ENCODE results near the gene VASH1.

VASH1 gene

GRCh38 chr14:76784266-76784874 is 23.1 kb downstream of the VASH1 start:
- Histone ChIP-seq H4K20me1 (ENCODE audit: low read depth, low read length) (no peaks in the 10 kb centered on the region), H3K27me3 (ENCODE audit: low read length) (no peaks in the 10 kb centered on the region), H3K27ac (ENCODE audit: low read depth, low read length) (no peak overlapping the region), H3K4me2 (ENCODE audit: low read depth, low read length, poor library complexity, severe bottlenecking) (no peak overlapping the region), H3K4me3 (ENCODE audit: insufficient read depth, low read length, poor library complexity, severe bottlenecking) (no peak overlapping the region), H3K9ac (ENCODE audit: low read length) (no peak overlapping the region), H3K36me3 (ENCODE audit: low read length) (no peaks in the 10 kb centered on the region), H2AFZ (ENCODE audit: low read depth, low read length, severe bottlenecking) (no peak overlapping the region), H3F3A (ENCODE audit: insufficient read depth) (no peaks in the 10 kb centered on the region), H3K79me2 (ENCODE audit: insufficient read depth, low read length) (no peaks in the 10 kb centered on the region), H3K9me2 (replicated peaks; ENCODE audit: insufficient read depth, low read length) (no peaks in the 10 kb centered on the region), H3K9me3 (ENCODE audit: insufficient read depth, low read length) (no peaks in the 10 kb centered on the region)
- TF ChIP-seq EZH2phosphoT487 (conservative IDR thresholded peaks at IDR 0.05; ENCODE audit: low read length) (no peak), CTCF (IDR thresholded peaks at IDR 0.05; ENCODE audit: insufficient read depth, low read length, poor library complexity, severe bottlenecking) (no peak)

- peak; percentile 64 for TF ChIP-seq CTCF (IDR thresholded peaks at IDR 0.05; ENCODE audit: insufficient read depth, low read length, poor library complexity, severe bottlenecking)
- no peak for TF ChIP-seq EZH2phosphoT487 (conservative IDR thresholded peaks at IDR 0.05; ENCODE audit: low read length)
- H3K79me2 ChIP-seq (ENCODE audit: insufficient read depth, low read length) = no peaks in the 10 kb centered on the region
- no peaks in the 10 kb centered on the region for H4K20me1 ChIP-seq (ENCODE audit: low read depth, low read length)
- no peaks in the 10 kb centered on the region for H3K9me2 ChIP-seq (replicated peaks; ENCODE audit: insufficient read depth, low read length)
- no peak overlapping the region for H3K4me2 ChIP-seq (ENCODE audit: low read depth, low read length, poor library complexity, severe bottlenecking)
- no peak overlapping the region for H3K9ac ChIP-seq (ENCODE audit: low read length)
- no peaks in the 10 kb centered on the region for H3K9me3 ChIP-seq (ENCODE audit: insufficient read depth, low read length)
- no peaks in the 10 kb centered on the region for H3K36me3 ChIP-seq (ENCODE audit: low read length)
- H2AFZ ChIP-seq (ENCODE audit: low read depth, low read length, severe bottlenecking) = no peak overlapping the region
- no peak overlapping the region for H3K4me3 ChIP-seq (ENCODE audit: insufficient read depth, low read length, poor library complexity, severe bottlenecking)
- H3F3A ChIP-seq (ENCODE audit: insufficient read depth) = no peaks in the 10 kb centered on the region
- H3K27ac ChIP-seq (ENCODE audit: low read depth, low read length) = no peak overlapping the region
- no peaks in the 10 kb centered on the region for H3K27me3 ChIP-seq (ENCODE audit: low read length)
Measured at GRCh38 chr14:76784881-76785280, 23.6 kb downstream of the VASH1 start.

GRCh38 chr14:76786601-76787000 is 25.3 kb downstream of the VASH1 start:
- H2AFZ ChIP-seq (ENCODE audit: low read depth, low read length, severe bottlenecking) = no peak overlapping the region
- H3K27ac ChIP-seq (ENCODE audit: low read depth, low read length) = no peak overlapping the region
- H3K4me2 ChIP-seq (ENCODE audit: low read depth, low read length, poor library complexity, severe bottlenecking) = no peak overlapping the region
- H3F3A ChIP-seq (ENCODE audit: insufficient read depth) = no peaks in the 10 kb centered on the region
- H3K9me2 ChIP-seq (replicated peaks; ENCODE audit: insufficient read depth, low read length) = no peaks in the 10 kb centered on the region
- H4K20me1 ChIP-seq (ENCODE audit: low read depth, low read length) = no peaks in the 10 kb centered on the region
- no peak overlapping the region for H3K4me3 ChIP-seq (ENCODE audit: insufficient read depth, low read length, poor library complexity, severe bottlenecking)
- no peaks in the 10 kb centered on the region for H3K79me2 ChIP-seq (ENCODE audit: insufficient read depth, low read length)
- TF ChIP-seq EZH2phosphoT487 (conservative IDR thresholded peaks at IDR 0.05; ENCODE audit: low read length) = no peak
- no peak for TF ChIP-seq CTCF (IDR thresholded peaks at IDR 0.05; ENCODE audit: insufficient read depth, low read length, poor library complexity, severe bottlenecking)
- H3K9me3 ChIP-seq (ENCODE audit: insufficient read depth, low read length) = no peaks in the 10 kb centered on the region
- no peaks in the 10 kb centered on the region for H3K36me3 ChIP-seq (ENCODE audit: low read length)
- H3K9ac ChIP-seq (ENCODE audit: low read length) = no peak overlapping the region
- no peaks in the 10 kb centered on the region for H3K27me3 ChIP-seq (ENCODE audit: low read length)

Measured in SU-DHL-6 (cell line).